NOMO-1 treated with DMSO at 0.1 percent for 48 hours (cell line): ENCODE results near the gene SELENOO.
"Not testable (repeated sequence)": the region's sequence is repeated elsewhere in the genome, so short reads cannot be mapped to it uniquely, and the experiment has no call there.

Experiments used
- DNase-seq: peaks from one replicate; lab custom pipeline; 2025; ENCODE audit not compliant: unreplicated experiment; lab: John Stamatoyannopoulos, UW

The SELENOO gene

GRCh38 chr22:50198624-50199017 is 2.2 kb upstream of the SELENOO start:
- no peak for DNase-seq

GRCh38 chr22:50199251-50199721 is 1.5 kb upstream of the SELENOO start:
- DNase-seq, result no peak

GRCh38 chr22:50199829-50200460 is 866 bp upstream of the SELENOO start:
- no peak for DNase-seq

- DNase-seq, result no peak
Measured at GRCh38 chr22:50201191-50202129, 649 bp downstream of the SELENOO start.

GRCh38 chr22:50202130-50202666 is 1.4 kb downstream of the SELENOO start:
- no peak for DNase-seq

GRCh38 chr22:50203288-50203687 is 2.5 kb downstream of the SELENOO start:
- DNase-seq, result no peak

- DNase-seq, result peak; percentile 9
Measured at GRCh38 chr22:50204571-50204970, 3.8 kb downstream of the SELENOO start.

GRCh38 chr22:50204998-50205397 is 4.2 kb downstream of the SELENOO start:
- not testable (repeated sequence) for DNase-seq

- no peak for DNase-seq
Measured at GRCh38 chr22:50205781-50206569, 5.2 kb downstream of the SELENOO start.

GRCh38 chr22:50206599-50206998 is 5.8 kb downstream of the SELENOO start:
- no peak for DNase-seq

GRCh38 chr22:50207383-50208140 is 6.8 kb downstream of the SELENOO start:
- no peak for DNase-seq

- DNase-seq, result no peak
Measured at GRCh38 chr22:50208430-50208938, 7.7 kb downstream of the SELENOO start.

GRCh38 chr22:50208939-50209892 is 8.4 kb downstream of the SELENOO start:
- no peak for DNase-seq

- DNase-seq, result peak; percentile 47
Measured at GRCh38 chr22:50209893-50210292, 9.1 kb downstream of the SELENOO start.

GRCh38 chr22:50210378-50211139 is 9.7 kb downstream of the SELENOO start:
- no peak for DNase-seq

- no peak for DNase-seq
Measured at GRCh38 chr22:50211147-50211546, 10.3 kb downstream of the SELENOO start.

GRCh38 chr22:50213263-50213662 is 12.5 kb downstream of the SELENOO start:
- no peak for DNase-seq
